Osteoblast (primary cell): ENCODE results near the gene SRSF7. TPM values are rescaled to one million over a fixed set of nuclear protein-coding genes. Genes with fewer than 3 reads are reported as not detected.

Source experiments
- DNase-seq: peaks from one replicate; pipeline ENCODE4 v3.0.0; 2011; ENCODE audit warnings: low spot score, mixed read lengths; ENCODE audit not compliant: insufficient read length; ENCODE audit errors: missing footprints
- H2AFZ ChIP-seq: 2 replicates; pipeline ENCODE4 v1.6.0; 2011; ENCODE audit warnings: mild to moderate bottlenecking, low read length
- H3K27ac ChIP-seq: 2 replicates; pipeline ENCODE4 v1.5.1; 2011; ENCODE audit warnings: mild to moderate bottlenecking, low read depth, low read length, moderate library complexity
- H3K27me3 ChIP-seq: 2 replicates; pipeline ENCODE4 v1.6.0; 2012; ENCODE audit warnings: mild to moderate bottlenecking, control low read depth, inconsistent platforms, low read length, moderate library complexity; ENCODE audit not compliant: insufficient read depth
- H3K36me3 ChIP-seq: 2 replicates; pipeline ENCODE4 v1.5.1; 2011; ENCODE audit warnings: mild to moderate bottlenecking, low read length, control low read depth, moderate library complexity; ENCODE audit not compliant: insufficient read depth
- H3K4me1 ChIP-seq: 2 replicates; pipeline ENCODE4 v1.5.1; 2011; ENCODE audit warnings: mild to moderate bottlenecking, low read length, control low read depth, moderate library complexity; ENCODE audit not compliant: insufficient read depth
- H3K4me2 ChIP-seq: 2 replicates; pipeline ENCODE4 v1.6.0; 2011; ENCODE audit warnings: mild to moderate bottlenecking, low read length; ENCODE audit not compliant: insufficient read depth
- H3K4me3 ChIP-seq: fragments of 200-600 bp; sonication (generic); 3 replicates; pipeline ENCODE4 v1.5.1; 2012; ENCODE audit warnings: mild to moderate bottlenecking, low read length, inconsistent platforms; ENCODE audit not compliant: insufficient read depth
- H3K79me2 ChIP-seq: 2 replicates; pipeline ENCODE4 v1.6.0; 2012; ENCODE audit warnings: mild to moderate bottlenecking, low read length, control low read depth, inconsistent platforms; ENCODE audit not compliant: insufficient read depth
- H3K9me3 ChIP-seq: 2 replicates; pipeline ENCODE4 v1.5.1; 2011; ENCODE audit warnings: low read depth, low read length, control low read depth
- H4K20me1 ChIP-seq: 2 replicates; pipeline ENCODE4 v1.6.0; 2012; ENCODE audit warnings: mild to moderate bottlenecking, low read length, control low read depth; ENCODE audit not compliant: insufficient read depth
- total RNA-seq: library from RNA; depleted of rRNA; stranded (reverse); fragments of >200 nt; gene quantifications from 2 replicates; pipeline ENCODE4 v1.2.3, GENCODE V29; 2012
- TF ChIP-seq, protein P1 (sequence below): IDR thresholded peaks from 2 replicates; pipeline ENCODE4 v1.5.1; 2011; ENCODE audit warnings: mild to moderate bottlenecking, low read depth, low read length, moderate library complexity; ENCODE audit errors: extremely low read depth

Gene SRSF7
- total RNA-seq, 1 donor, result 48.1 TPM

- H3K27ac ChIP-seq, result peak overlapping the region; percentile 71
- TF ChIP-seq, protein P1, sequence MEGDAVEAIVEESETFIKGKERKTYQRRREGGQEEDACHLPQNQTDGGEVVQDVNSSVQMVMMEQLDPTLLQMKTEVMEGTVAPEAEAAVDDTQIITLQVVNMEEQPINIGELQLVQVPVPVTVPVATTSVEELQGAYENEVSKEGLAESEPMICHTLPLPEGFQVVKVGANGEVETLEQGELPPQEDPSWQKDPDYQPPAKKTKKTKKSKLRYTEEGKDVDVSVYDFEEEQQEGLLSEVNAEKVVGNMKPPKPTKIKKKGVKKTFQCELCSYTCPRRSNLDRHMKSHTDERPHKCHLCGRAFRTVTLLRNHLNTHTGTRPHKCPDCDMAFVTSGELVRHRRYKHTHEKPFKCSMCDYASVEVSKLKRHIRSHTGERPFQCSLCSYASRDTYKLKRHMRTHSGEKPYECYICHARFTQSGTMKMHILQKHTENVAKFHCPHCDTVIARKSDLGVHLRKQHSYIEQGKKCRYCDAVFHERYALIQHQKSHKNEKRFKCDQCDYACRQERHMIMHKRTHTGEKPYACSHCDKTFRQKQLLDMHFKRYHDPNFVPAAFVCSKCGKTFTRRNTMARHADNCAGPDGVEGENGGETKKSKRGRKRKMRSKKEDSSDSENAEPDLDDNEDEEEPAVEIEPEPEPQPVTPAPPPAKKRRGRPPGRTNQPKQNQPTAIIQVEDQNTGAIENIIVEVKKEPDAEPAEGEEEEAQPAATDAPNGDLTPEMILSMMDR, result no peak
- H3K4me2 ChIP-seq, result peak overlapping the region; percentile 89
- peak overlapping the region; percentile 80 for H3K4me3 ChIP-seq
- peaks cover 5% of the 10 kb centered on the region for H3K4me1 ChIP-seq
- peak overlapping the region; percentile 96 for H2AFZ ChIP-seq
- H3K79me2 ChIP-seq, result peaks cover 10% of the 10 kb centered on the region
- no peaks in the 10 kb centered on the region for H4K20me1 ChIP-seq
- no peak for DNase-seq
- H3K9me3 ChIP-seq, result no peaks in the 10 kb centered on the region
- peaks cover 2% of the 10 kb centered on the region for H3K27me3 ChIP-seq
- H3K36me3 ChIP-seq, result peaks cover 7% of the 10 kb centered on the region
Measured at GRCh38 chr2:38778687-38779082, 27.5 kb upstream of the SRSF7 start.

DNA sequence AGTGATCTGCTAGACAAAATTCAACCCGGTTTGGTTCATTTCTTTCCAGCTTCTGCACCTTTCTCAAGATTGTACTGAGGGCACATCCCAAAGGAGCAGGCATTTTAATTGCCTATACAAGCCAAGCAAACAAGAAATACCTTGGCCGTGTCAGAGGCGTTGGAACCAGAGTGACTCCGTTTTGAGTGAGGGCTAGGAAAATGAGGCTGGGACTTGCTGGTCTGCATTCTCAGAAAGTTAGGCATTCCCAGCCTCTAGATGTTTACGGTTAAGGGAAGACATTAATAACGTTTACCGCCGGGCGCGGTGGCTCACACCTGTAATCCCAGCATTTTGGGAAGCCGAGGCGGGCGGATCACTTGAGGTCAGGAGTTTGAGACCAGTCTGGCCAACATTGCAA, 25.4 kb upstream of the SRSF7 start:
- no peak overlapping the region for H2AFZ ChIP-seq
- DNase-seq, result no peak
- TF ChIP-seq, protein P1, result no peak

GRCh38 chr2:38775921-38776225, 24.7 kb upstream of the SRSF7 start:
- Histone ChIP-seq H3K27ac (no peak overlapping the region), H3K36me3 (no peaks in the 10 kb centered on the region), H3K4me1 (peaks cover 10% of the 10 kb centered on the region), H4K20me1 (no peaks in the 10 kb centered on the region), H3K4me2 (no peak overlapping the region), H3K79me2 (peaks cover 10% of the 10 kb centered on the region), H2AFZ (no peak overlapping the region), H3K4me3 (no peak overlapping the region), H3K27me3 (peaks cover 2% of the 10 kb centered on the region), H3K9me3 (no peaks in the 10 kb centered on the region)
- TF ChIP-seq, protein P1, result no peak
- DNase-seq, result no peak

More for the DNA sequence above, 25.4 kb upstream of the SRSF7 start:
- Histone ChIP-seq H4K20me1 (no peaks in the 10 kb centered on the region), H3K27ac (no peak overlapping the region), H3K4me1 (peaks cover 10% of the 10 kb centered on the region), H3K79me2 (peaks cover 10% of the 10 kb centered on the region), H3K27me3 (peaks cover 2% of the 10 kb centered on the region), H3K4me3 (no peak overlapping the region), H3K36me3 (peaks cover 5% of the 10 kb centered on the region), H3K4me2 (no peak overlapping the region), H3K9me3 (no peaks in the 10 kb centered on the region)

- no peak overlapping the region for H3K27ac ChIP-seq
- TF ChIP-seq, protein P1, result no peak
- H3K4me3 ChIP-seq, result no peak overlapping the region
- DNase-seq, result no peak
- H3K79me2 ChIP-seq, result peaks cover 10% of the 10 kb centered on the region
- H4K20me1 ChIP-seq, result no peaks in the 10 kb centered on the region
- no peak overlapping the region for H2AFZ ChIP-seq
- H3K9me3 ChIP-seq, result no peaks in the 10 kb centered on the region
- peaks cover 10% of the 10 kb centered on the region for H3K4me1 ChIP-seq
- H3K4me2 ChIP-seq, result no peak overlapping the region
- H3K27me3 ChIP-seq, result peaks cover 2% of the 10 kb centered on the region
- H3K36me3 ChIP-seq, result no peaks in the 10 kb centered on the region
Measured at GRCh38 chr2:38775097-38775920, 24.1 kb upstream of the SRSF7 start.
